H9 (cell line): ENCODE results near the gene TMEM14C. TPM values are rescaled to one million over a fixed set of nuclear protein-coding genes. Genes with fewer than 3 reads are reported as not detected.

Source experiments
- DNase-seq: peaks from one replicate; pipeline ENCODE4 v3.0.0-alpha.2; 2017
- H2AFZ ChIP-seq: one replicate; pipeline ENCODE4 v1.6.1; 2013; ENCODE audit warnings: mild to moderate bottlenecking, low read length, control low read depth, moderate library complexity
- H2AK5ac ChIP-seq: 2 replicates; pipeline ENCODE4 v1.6.1; 2013; ENCODE audit warnings: low read length, control low read depth, mixed read lengths; ENCODE audit not compliant: insufficient read length
- H2BK120ac ChIP-seq: one replicate; pipeline ENCODE4 v1.6.1; 2013; ENCODE audit warnings: low read depth, mild to moderate bottlenecking, low read length, control low read depth, inconsistent platforms; ENCODE audit not compliant: poor library complexity, severe bottlenecking
- H2BK12ac ChIP-seq: 2 replicates; pipeline ENCODE4 v1.6.1; 2013; ENCODE audit warnings: low read length, control low read depth, mixed read lengths, low read depth; ENCODE audit not compliant: insufficient read length
- H2BK15ac ChIP-seq: 2 replicates; pipeline ENCODE4 v1.6.1; 2013; ENCODE audit warnings: low read depth, low read length, control low read depth
- H2BK20ac ChIP-seq: one replicate; pipeline ENCODE4 v1.6.1; 2013; ENCODE audit warnings: low read depth, mild to moderate bottlenecking, low read length, control low read depth, inconsistent platforms; ENCODE audit not compliant: poor library complexity, severe bottlenecking
- H2BK5ac ChIP-seq: 2 replicates; pipeline ENCODE4 v1.6.1; 2013; ENCODE audit warnings: low read length, control low read depth, mixed read lengths; ENCODE audit not compliant: insufficient read length
- H3K14ac ChIP-seq: 2 replicates; pipeline ENCODE4 v1.6.1; 2013; ENCODE audit warnings: low read length, control low read depth; ENCODE audit not compliant: insufficient read depth
- H3K18ac ChIP-seq: 2 replicates; pipeline ENCODE4 v1.6.1; 2013; ENCODE audit warnings: low read depth, mild to moderate bottlenecking, mixed read lengths, low read length, control low read depth; ENCODE audit not compliant: insufficient read length
- H3K23ac ChIP-seq: 2 replicates; pipeline ENCODE4 v1.6.1; 2013; ENCODE audit warnings: low read length, control low read depth, mixed read lengths, low read depth; ENCODE audit not compliant: insufficient read length
- H3K23me2 ChIP-seq: 2 replicates; pipeline ENCODE4 v1.6.1; 2013; ENCODE audit warnings: low read depth, mild to moderate bottlenecking, mixed read lengths, low read length, control low read depth; ENCODE audit not compliant: insufficient read length, poor library complexity, severe bottlenecking
- H3K27ac ChIP-seq: 2 replicates; pipeline ENCODE4 v1.5.1; 2013; ENCODE audit warnings: low read length, control low read depth, mixed read lengths, low read depth; ENCODE audit not compliant: insufficient read length
- H3K27me3 ChIP-seq: 2 replicates; pipeline ENCODE4 v1.6.1; 2013; ENCODE audit warnings: low read length, control low read depth, inconsistent platforms; ENCODE audit not compliant: insufficient read depth
- H3K4ac ChIP-seq: 2 replicates; pipeline ENCODE4 v1.6.1; 2013; ENCODE audit warnings: low read depth, mild to moderate bottlenecking, control low read depth, inconsistent platforms, low read length, moderate library complexity
- H3K4me1 ChIP-seq: 2 replicates; pipeline ENCODE4 v1.6.1; 2013; ENCODE audit warnings: low read length, control low read depth, inconsistent platforms; ENCODE audit not compliant: insufficient read depth
- H3K4me2 ChIP-seq: 2 replicates; pipeline ENCODE4 v1.6.1; 2013; ENCODE audit warnings: low read length, control low read depth, mixed read lengths; ENCODE audit not compliant: insufficient read length, insufficient read depth
- H3K56ac ChIP-seq: 2 replicates; pipeline ENCODE4 v1.6.1; 2013; ENCODE audit warnings: low read depth, mild to moderate bottlenecking, mixed read lengths, low read length, control low read depth; ENCODE audit not compliant: insufficient read length
- H3K79me1 ChIP-seq: 2 replicates; pipeline ENCODE4 v1.6.1; 2013; ENCODE audit warnings: low read depth, mild to moderate bottlenecking, moderate library complexity, low read length, control low read depth, inconsistent platforms; ENCODE audit not compliant: insufficient read depth, poor library complexity, severe bottlenecking
- H3K79me2 ChIP-seq: 2 replicates; pipeline ENCODE4 v1.6.1; 2013; ENCODE audit warnings: low read length, control low read depth, inconsistent platforms; ENCODE audit not compliant: insufficient read depth
- H3K9ac ChIP-seq: 2 replicates; pipeline ENCODE4 v1.6.1; 2013; ENCODE audit warnings: low read length, control low read depth, mixed read lengths; ENCODE audit not compliant: insufficient read length; ENCODE audit errors: extremely low read depth
- H3K9me3 ChIP-seq: one replicate; pipeline ENCODE4 v1.6.1; 2013; ENCODE audit warnings: low read depth, low read length, inconsistent platforms; ENCODE audit not compliant: control insufficient read depth
- H3T11ph ChIP-seq: one replicate; pipeline ENCODE4 v1.6.1; 2013; ENCODE audit warnings: mild to moderate bottlenecking, low read length, control low read depth, inconsistent platforms
- H4K20me1 ChIP-seq: one replicate; pipeline ENCODE4 v1.6.1; 2013; ENCODE audit not compliant: control insufficient read depth, insufficient read length, insufficient read depth
- H4K5ac ChIP-seq: 2 replicates; pipeline ENCODE4 v1.6.1; 2013; ENCODE audit warnings: low read depth, mild to moderate bottlenecking, mixed read lengths, low read length, control low read depth; ENCODE audit not compliant: insufficient read length
- H4K8ac ChIP-seq: replicated peaks from 2 replicates; pipeline ENCODE4 v1.6.1; 2013; ENCODE audit warnings: low read length, control low read depth, mixed read lengths, low read depth; ENCODE audit not compliant: insufficient read length
- H4K91ac ChIP-seq: 2 replicates; pipeline ENCODE4 v1.6.1; 2013; ENCODE audit warnings: low read depth, mild to moderate bottlenecking, moderate library complexity, mixed read lengths, low read length, control low read depth; ENCODE audit not compliant: insufficient read length
- H3K27ac Mint-ChIP-seq, 3 experiments: 2 replicates in 2 of 3; 3 replicates in 1 of 3; pipeline ENCODE4 v1.8.0; 2020 to 2021; ENCODE audit warnings: mixed read lengths in 3 of 3, mild to moderate bottlenecking in 1 of 3, moderate library complexity in 1 of 3
- H3K27me3 Mint-ChIP-seq: 2 replicates; pipeline ENCODE4 v1.8.0; 2021; ENCODE audit warnings: low read depth, mild to moderate bottlenecking, moderate library complexity, mixed read lengths
- H3K36me3 Mint-ChIP-seq, 3 experiments: 2 replicates in 2 of 3; 3 replicates in 1 of 3; pipeline ENCODE4 v1.8.0; 2020 to 2021; ENCODE audit warnings: low read depth in 3 of 3, mixed read lengths in 3 of 3; ENCODE audit not compliant: insufficient read depth in 1 of 3
- H3K4me1 Mint-ChIP-seq, 2 experiments: 2 replicates each; pipeline ENCODE4 v1.8.0; 2020; ENCODE audit warnings: mixed read lengths in 2 of 2
- H3K4me3 Mint-ChIP-seq, 2 experiments: 2 replicates in 1 of 2; 3 replicates in 1 of 2; pipeline ENCODE4 v1.8.0; 2020 to 2021; ENCODE audit warnings: mild to moderate bottlenecking in 2 of 2, mixed read lengths in 2 of 2, moderate library complexity in 1 of 2
- H3K9me3 Mint-ChIP-seq, 2 experiments: 2 replicates in 1 of 2; 3 replicates in 1 of 2; pipeline ENCODE4 v1.8.0; 2020; ENCODE audit warnings: mild to moderate bottlenecking in 2 of 2, mixed read lengths in 2 of 2, moderate library complexity in 1 of 2
- WGBS: extraction: QIAGEN DNeasy Blood & Tissue Kit; methylation state at CpG from one replicate; pipeline ENCODE4 v1.1.7; 2013; ENCODE audit warnings: missing lambda C conversion rate, low lambda C conversion rate, mixed read lengths; ENCODE audit not compliant: insufficient read length; ENCODE audit errors: extremely low coverage; 5-methylcytosine and 5-hydroxymethylcytosine counted together
- total RNA-seq: library from RNA; stranded (reverse); gene quantifications from 2 replicates; pipeline ENCODE4 v1.2.1, GENCODE V29; 2021
- TF ChIP-seq, protein P1 (sequence below): fragments of 200-600 bp; sonication (generic); conservative IDR thresholded peaks from 3 replicates; pipeline ENCODE4 v1.8.0; 2021; ENCODE audit warnings: antibody characterized with exemption, mild to moderate bottlenecking

TMEM14C gene
- total RNA-seq, 1 experiment from 2014 or later = 94.4 TPM

GRCh38 chr6:10779076-10779475 is 56.2 kb downstream of the TMEM14C start:
- no peaks in the 10 kb centered on the region for H4K20me1 ChIP-seq
- no peak overlapping the region for H3K4ac ChIP-seq

More at GRCh38 chr6:10779076-10779475, 56.2 kb downstream of the TMEM14C start:
- H3K36me3 Mint-ChIP-seq = peaks cover 10 to 42% (median 30%) of the 10 kb centered on the region in 3 experiments; a peak in 6 of 7 replicates
- no peak overlapping the region for H4K8ac ChIP-seq
- no peaks in the 10 kb centered on the region for H3K79me2 ChIP-seq
- H2BK20ac ChIP-seq = no peak overlapping the region
- H2BK5ac ChIP-seq = no peak overlapping the region
- H3T11ph ChIP-seq = no peak overlapping the region
- no peak overlapping the region for H2AFZ ChIP-seq
- no peaks in the 10 kb centered on the region for H3K23me2 ChIP-seq
- no peak overlapping the region for H2BK120ac ChIP-seq
- no peaks in the 10 kb centered on the region for H3K4me1 ChIP-seq
- H2BK12ac ChIP-seq = no peak overlapping the region
- no peak overlapping the region for H3K18ac ChIP-seq
- H3K4me3 Mint-ChIP-seq = no peak overlapping the region
- no CpG with 5 or more reads among the region's 8 CpGs for WGBS
- H2AK5ac ChIP-seq = no peak overlapping the region
- no peaks in the 10 kb centered on the region for H3K79me1 ChIP-seq
- no peak for DNase-seq
- H3K4me1 Mint-ChIP-seq = no peaks in the 10 kb centered on the region
- no peak overlapping the region for H3K9ac ChIP-seq
- no peaks in the 10 kb centered on the region for H3K9me3 Mint-ChIP-seq
- no peaks in the 10 kb centered on the region for H3K27me3 Mint-ChIP-seq
- H3K27me3 ChIP-seq = no peaks in the 10 kb centered on the region
- TF ChIP-seq, protein P1, sequence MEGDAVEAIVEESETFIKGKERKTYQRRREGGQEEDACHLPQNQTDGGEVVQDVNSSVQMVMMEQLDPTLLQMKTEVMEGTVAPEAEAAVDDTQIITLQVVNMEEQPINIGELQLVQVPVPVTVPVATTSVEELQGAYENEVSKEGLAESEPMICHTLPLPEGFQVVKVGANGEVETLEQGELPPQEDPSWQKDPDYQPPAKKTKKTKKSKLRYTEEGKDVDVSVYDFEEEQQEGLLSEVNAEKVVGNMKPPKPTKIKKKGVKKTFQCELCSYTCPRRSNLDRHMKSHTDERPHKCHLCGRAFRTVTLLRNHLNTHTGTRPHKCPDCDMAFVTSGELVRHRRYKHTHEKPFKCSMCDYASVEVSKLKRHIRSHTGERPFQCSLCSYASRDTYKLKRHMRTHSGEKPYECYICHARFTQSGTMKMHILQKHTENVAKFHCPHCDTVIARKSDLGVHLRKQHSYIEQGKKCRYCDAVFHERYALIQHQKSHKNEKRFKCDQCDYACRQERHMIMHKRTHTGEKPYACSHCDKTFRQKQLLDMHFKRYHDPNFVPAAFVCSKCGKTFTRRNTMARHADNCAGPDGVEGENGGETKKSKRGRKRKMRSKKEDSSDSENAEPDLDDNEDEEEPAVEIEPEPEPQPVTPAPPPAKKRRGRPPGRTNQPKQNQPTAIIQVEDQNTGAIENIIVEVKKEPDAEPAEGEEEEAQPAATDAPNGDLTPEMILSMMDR = no peak
- H3K27ac Mint-ChIP-seq = peak overlapping the region in 1 of 3 experiments; percentile 23; a peak in 1 of 7 replicates
- H2BK15ac ChIP-seq = no peak overlapping the region
- H3K27ac ChIP-seq = no peak overlapping the region
- no peak overlapping the region for H4K91ac ChIP-seq
- no peaks in the 10 kb centered on the region for H3K9me3 ChIP-seq
- no peak overlapping the region for H3K14ac ChIP-seq
- no peak overlapping the region for H3K4me2 ChIP-seq
- no peak overlapping the region for H3K56ac ChIP-seq
- H3K23ac ChIP-seq = no peak overlapping the region
- no peak overlapping the region for H4K5ac ChIP-seq

Other genes with a start within 250 kb of the TMEM14C start
- 41.3 and 41.7 TPM in 2 replicates for gene GCNT2, start 201.7 kb upstream of the TMEM14C start, total RNA-seq
- gene C6orf52, start 28.5 kb upstream of the TMEM14C start, total RNA-seq = 1.8 and 2.3 TPM in 2 replicates
- 43.6 and 44.8 TPM in 2 replicates for gene PAK1IP1, start 28.1 kb upstream of the TMEM14C start, total RNA-seq
- gene TMEM14B, start 24.7 kb downstream of the TMEM14C start, total RNA-seq = 104 and 107 TPM in 2 replicates
- 0.20 TPM in 2 replicates for gene MAK, start 115.5 kb downstream of the TMEM14C start, total RNA-seq
- 0.11 and 0.15 TPM in 2 replicates for gene GCM2, start 159.0 kb downstream of the TMEM14C start, total RNA-seq
- 3.5 and 4.3 TPM in 2 replicates for gene SYCP2L, start 164.0 kb downstream of the TMEM14C start, total RNA-seq